HG03196 (cell line): ENCODE measurements around the gene CYB5RL.
A peak's percentile ranks its signal among the peaks of the same experiment; 100 is the strongest.
"Not testable (repeated sequence)": the region's sequence is repeated elsewhere in the genome, so short reads cannot be mapped to it uniquely, and the experiment has no call there.

Experiments used
- ATAC-seq: cut with Tn5 transposase; IDR thresholded peaks from one replicate; pipeline ENCODE4 v1.9.1; 2021; ENCODE audit not compliant: unreplicated experiment

The CYB5RL gene

GRCh38 chr1:54199765-54200518, at the start of gene CYB5RL, which contains the start of gene MRPL37:
Gene CYB5RL, minus strand, starts transcription at chr1:54200030. Its CDS starts 4,414 bp downstream, at chr1:54195616.
Gene MRPL37, plus strand, starts transcription at chr1:54200167. Its CDS starts 77 bp downstream, at chr1:54200244.
- ATAC-seq, result peak; percentile 93

GRCh38 chr1:54248966-54249365, 49.1 kb upstream of the CYB5RL start:
- no peak for ATAC-seq

GRCh38 chr1:54247863-54248515, 48.2 kb upstream of the CYB5RL start:
- no peak for ATAC-seq

- ATAC-seq, result no peak
These were observed 46.4 kb upstream of the CYB5RL start for GRCh38 chr1:54246116-54246721.

GRCh38 chr1:54245501-54245900, 45.7 kb upstream of the CYB5RL start:
- ATAC-seq, result no peak

GRCh38 chr1:54244655-54245054, 44.8 kb upstream of the CYB5RL start:
- no peak for ATAC-seq

GRCh38 chr1:54243022-54243421, 43.2 kb upstream of the CYB5RL start:
- ATAC-seq, result no peak

GRCh38 chr1:54241364-54241763, 41.5 kb upstream of the CYB5RL start:
- ATAC-seq, result no peak

- ATAC-seq, result no peak
These were observed 41.0 kb upstream of the CYB5RL start for GRCh38 chr1:54240741-54241335.

- no peak for ATAC-seq
These were observed 39.8 kb upstream of the CYB5RL start for GRCh38 chr1:54239631-54240031.

- ATAC-seq, result no peak
These were observed 39.2 kb upstream of the CYB5RL start for GRCh38 chr1:54239035-54239383.

- no peak for ATAC-seq
These were observed 38.7 kb upstream of the CYB5RL start for GRCh38 chr1:54238353-54239034.

- no peak for ATAC-seq
These were observed 37.8 kb upstream of the CYB5RL start for GRCh38 chr1:54237586-54237985.

- ATAC-seq, result no peak
These were observed 34.5 kb upstream of the CYB5RL start for GRCh38 chr1:54234284-54234683.

- not testable (repeated sequence) for ATAC-seq
These were observed 33.4 kb upstream of the CYB5RL start for GRCh38 chr1:54233196-54233595.

- no peak for ATAC-seq
These were observed 30.9 kb upstream of the CYB5RL start for GRCh38 chr1:54230507-54231339.

GRCh38 chr1:54229281-54229891, 29.6 kb upstream of the CYB5RL start:
- ATAC-seq, result no peak

- ATAC-seq, result no peak
These were observed 28.8 kb upstream of the CYB5RL start for GRCh38 chr1:54228638-54229079.

- no peak for ATAC-seq
These were observed 28.1 kb upstream of the CYB5RL start for GRCh38 chr1:54227891-54228310.
